Mammary epithelial cell (primary cell): ENCODE results near the gene HUNK.

Experiments used
- CTCF ChIP-seq, 2 donors: IDR thresholded peaks in 1 of 2; conservative IDR thresholded peaks in 1 of 2; 2 replicates each; pipeline ENCODE4 v1.5.1; 2011 to 2012; ENCODE audit warnings: inconsistent platforms in 2 of 2, low read length in 2 of 2, mild to moderate bottlenecking in 2 of 2, control low read depth in 1 of 2, low read depth in 1 of 2; ENCODE audit not compliant: insufficient read depth in 1 of 2; ENCODE audit errors: extremely low read depth in 1 of 2
- EZH2 ChIP-seq: IDR thresholded peaks from 2 replicates; pipeline ENCODE4 v1.6.1; 2012; ENCODE audit warnings: low read length, inconsistent platforms, borderline replicate concordance

GRCh38 chr21:31918250-31918775 lies 45.5 kb downstream of the HUNK start:
- TF ChIP-seq CTCF (conservative IDR thresholded peaks at IDR 0.05 in 1 of 2, IDR thresholded peaks at IDR 0.05 in 1 of 2; ENCODE audit: extremely low read depth in 1 of 2, insufficient read depth in 1 of 2, low read depth in 1 of 2, low read length in 2 of 2) (no peak), EZH2 (no peak)
